Measurements from ENCODE around the gene NMUR1. TPM values are rescaled to one million over a fixed set of nuclear protein-coding genes. Genes with fewer than 3 reads are reported as not detected.
"Not testable (repeated sequence)": the region's sequence is repeated elsewhere in the genome, so short reads cannot be mapped to it uniquely, and the experiment has no call there.

Gene NMUR1
- total and polyA plus RNA-seq, 8 donors = 0.38 to 1.1 (median 0.66) TPM

GRCh38 chr2:231557571-231558217 lies 27.4 kb upstream of the NMUR1 start:
- no peaks in the 10 kb centered on the region for H3K27me3 ChIP-seq
- DNase-seq = peak; percentile 65 to 92 (median 74)
- peak; percentile 95 for ATAC-seq
- H3K9me3 ChIP-seq = peaks cover 0 to 7% of the 10 kb centered on the region in 2 donors
- H3K36me3 ChIP-seq = no peaks in the 10 kb centered on the region
- peak; percentile 51 to 61 for TF ChIP-seq CTCF (IDR thresholded peaks at IDR 0.05)
- H3K27ac ChIP-seq = peak overlapping the region in 1 of 2 donors; percentile 48
- no peak overlapping the region for H3K4me3 ChIP-seq
- H3K4me1 ChIP-seq = peaks cover 9 to 29% of the 10 kb centered on the region in 2 donors
- intact Hi-C loops (cut with DNase I) = loop anchor here in 1 of 2 donors (5.0 kb wide), 1 partner anchor 40 kb away; no protein-coding TSS in a partner anchor

GRCh38 chr2:231556981-231557380 lies 26.7 kb upstream of the NMUR1 start:
- H3K27me3 ChIP-seq = no peaks in the 10 kb centered on the region
- no peaks in the 10 kb centered on the region for H3K36me3 ChIP-seq
- H3K4me1 ChIP-seq = peaks cover 9 to 29% of the 10 kb centered on the region in 2 donors
- H3K4me3 ChIP-seq = no peak overlapping the region
- TF ChIP-seq CTCF (IDR thresholded peaks at IDR 0.05) = no peak
- H3K9me3 ChIP-seq = peaks cover 0 to 13% of the 10 kb centered on the region in 2 donors
- DNase-seq (peak in 1 of 4 donors; percentile 64), ATAC-seq (no peak)
- intact Hi-C loops (cut with DNase I) = loop anchor here in 1 of 2 donors (5.0 kb wide), 1 partner anchor 40 kb away; no protein-coding TSS in a partner anchor
- no peak overlapping the region for H3K27ac ChIP-seq

GRCh38 chr2:231556496-231556895 lies 26.3 kb upstream of the NMUR1 start:
- Histone ChIP-seq H3K4me1 (peaks cover 9 to 29% of the 10 kb centered on the region in 2 donors), H3K9me3 (peaks cover 0 to 13% of the 10 kb centered on the region in 2 donors)
- H3K36me3 ChIP-seq, H3K27me3 ChIP-seq, ATAC-seq, H3K27ac ChIP-seq, H3K4me3 ChIP-seq: not testable (repeated sequence)
- intact Hi-C loops (cut with DNase I) = loop anchor here in 1 of 2 donors (5.0 kb wide), 1 partner anchor 39 kb away; no protein-coding TSS in a partner anchor
- peak in 1 of 4 donors; percentile 11 for DNase-seq

- Histone ChIP-seq H3K4me3 (peak overlapping the region; percentile 12 to 26), H3K9me3 (peaks cover 0 to 13% of the 10 kb centered on the region in 2 donors), H3K27ac (peak overlapping the region; percentile 70 to 74), H3K27me3 (peaks cover 0 to 5% of the 10 kb centered on the region in 2 donors), H3K36me3 (no peaks in the 10 kb centered on the region), H3K4me1 (peaks cover 9 to 29% of the 10 kb centered on the region in 2 donors)
- intact Hi-C loops (cut with DNase I) = loop anchor here in 1 of 2 donors (5.0 kb wide), 1 partner anchor 38 kb away; no protein-coding TSS in a partner anchor
- DNase-seq (peak in 3 of 4 donors; percentile 77 to 90 (median 77)), ATAC-seq (peak; percentile 74)
- TF ChIP-seq CTCF (IDR thresholded peaks at IDR 0.05) = no peak
Observed at GRCh38 chr2:231554748-231555545, 24.7 kb upstream of the NMUR1 start.

GRCh38 chr2:231554327-231554726 lies 24.1 kb upstream of the NMUR1 start:
- ATAC-seq = peak; percentile 13
- Histone ChIP-seq H3K9me3 (peaks cover 0 to 13% of the 10 kb centered on the region in 2 donors), H3K27me3 (peaks cover 0 to 11% of the 10 kb centered on the region in 2 donors), H3K4me1 (peaks cover 9 to 29% of the 10 kb centered on the region in 2 donors), H3K36me3 (no peaks in the 10 kb centered on the region), H3K4me3 (peak overlapping the region; percentile 12 to 26), H3K27ac (peak overlapping the region; percentile 70 to 74)
- DNase-seq = no peak
- no peak for TF ChIP-seq CTCF (IDR thresholded peaks at IDR 0.05)
- intact Hi-C loops (cut with DNase I) = no loop called here
